ENCODE measurements around the gene NRXN2.

Gene NRXN2

DNA sequence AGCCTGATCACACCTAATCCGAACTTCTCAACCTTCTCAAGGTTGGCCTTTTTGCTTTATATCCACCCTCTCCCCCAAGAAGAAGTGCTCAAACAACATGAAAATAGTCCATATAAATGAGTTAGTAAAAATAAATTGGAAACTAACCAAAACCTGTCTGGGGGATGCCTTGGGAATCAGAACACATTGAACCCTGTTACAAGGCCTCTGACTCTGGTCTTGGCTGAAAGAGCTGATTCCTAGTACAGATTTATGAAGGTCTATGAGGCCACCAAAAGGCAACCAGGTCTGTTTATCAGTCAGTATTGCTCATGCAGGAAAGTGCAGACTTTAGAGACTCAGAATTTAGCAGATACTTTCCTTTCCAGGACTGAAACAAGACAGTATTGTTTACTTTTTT lies 49.7 kb downstream of the NRXN2 start:
- H2AFZ ChIP-seq (ENCODE audit: low read length) = no peak overlapping the region
- no peak overlapping the region for H3K27ac ChIP-seq (ENCODE audit: low read depth, low read length, poor library complexity, severe bottlenecking)
- no peak overlapping the region for H3K4me2 ChIP-seq (ENCODE audit: low read length)
- H3K4me3 ChIP-seq (ENCODE audit: low read depth, low read length, poor library complexity, severe bottlenecking) = no peak overlapping the region
- TF ChIP-seq, protein P1, sequence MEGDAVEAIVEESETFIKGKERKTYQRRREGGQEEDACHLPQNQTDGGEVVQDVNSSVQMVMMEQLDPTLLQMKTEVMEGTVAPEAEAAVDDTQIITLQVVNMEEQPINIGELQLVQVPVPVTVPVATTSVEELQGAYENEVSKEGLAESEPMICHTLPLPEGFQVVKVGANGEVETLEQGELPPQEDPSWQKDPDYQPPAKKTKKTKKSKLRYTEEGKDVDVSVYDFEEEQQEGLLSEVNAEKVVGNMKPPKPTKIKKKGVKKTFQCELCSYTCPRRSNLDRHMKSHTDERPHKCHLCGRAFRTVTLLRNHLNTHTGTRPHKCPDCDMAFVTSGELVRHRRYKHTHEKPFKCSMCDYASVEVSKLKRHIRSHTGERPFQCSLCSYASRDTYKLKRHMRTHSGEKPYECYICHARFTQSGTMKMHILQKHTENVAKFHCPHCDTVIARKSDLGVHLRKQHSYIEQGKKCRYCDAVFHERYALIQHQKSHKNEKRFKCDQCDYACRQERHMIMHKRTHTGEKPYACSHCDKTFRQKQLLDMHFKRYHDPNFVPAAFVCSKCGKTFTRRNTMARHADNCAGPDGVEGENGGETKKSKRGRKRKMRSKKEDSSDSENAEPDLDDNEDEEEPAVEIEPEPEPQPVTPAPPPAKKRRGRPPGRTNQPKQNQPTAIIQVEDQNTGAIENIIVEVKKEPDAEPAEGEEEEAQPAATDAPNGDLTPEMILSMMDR (IDR thresholded peaks at IDR 0.05; ENCODE audit: low read length) = no peak
- TF ChIP-seq EZH2 (IDR thresholded peaks at IDR 0.05; ENCODE audit: borderline replicate concordance, low read length) = no peak
- no peaks in the 10 kb centered on the region for H4K20me1 ChIP-seq (ENCODE audit: insufficient read depth, low read length)
- H3K27me3 ChIP-seq (ENCODE audit: insufficient read depth, low read length) = peaks cover 12% of the 10 kb centered on the region; the same call in 1 of the 2 replicates
- H3K79me2 ChIP-seq (ENCODE audit: insufficient read depth, low read length) = no peaks in the 10 kb centered on the region
- H3K9ac ChIP-seq (ENCODE audit: low read length) = no peak overlapping the region
- no peaks in the 10 kb centered on the region for H3K9me3 ChIP-seq (ENCODE audit: low read length)
- no peaks in the 10 kb centered on the region for H3K9me2 ChIP-seq (ENCODE audit: low read depth, low read length)
- H3F3A ChIP-seq (ENCODE audit: insufficient read depth, low read length) = no peaks in the 10 kb centered on the region
- no peaks in the 10 kb centered on the region for H3K36me3 ChIP-seq (ENCODE audit: insufficient read depth, low read length)
- H3K4me1 ChIP-seq (ENCODE audit: insufficient read depth, low read length, severe bottlenecking) = no peaks in the 10 kb centered on the region

DNA sequence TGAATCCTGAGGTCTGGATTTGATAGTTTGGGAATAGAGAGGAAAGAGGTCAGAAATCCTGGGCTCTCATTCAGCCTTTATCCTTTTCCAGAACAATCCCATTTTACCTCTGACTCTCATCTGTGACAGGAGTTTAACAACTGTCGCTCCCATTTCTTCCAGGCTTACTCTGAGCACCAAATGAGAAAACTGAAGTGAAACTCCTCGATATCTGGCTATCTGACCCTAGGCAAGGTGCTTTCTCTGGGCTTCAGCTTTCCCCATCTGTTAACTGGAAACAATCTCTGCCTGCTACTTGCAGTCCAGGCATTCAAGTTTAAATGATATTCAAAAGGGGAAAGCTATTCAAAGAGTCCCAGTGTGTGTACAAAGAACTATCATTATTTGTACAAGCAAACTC lies 50.1 kb downstream of the NRXN2 start:
- peaks cover 12% of the 10 kb centered on the region; the same call in 1 of the 2 replicates for H3K27me3 ChIP-seq (ENCODE audit: insufficient read depth, low read length)
- no peaks in the 10 kb centered on the region for H3K36me3 ChIP-seq (ENCODE audit: insufficient read depth, low read length)
- H3K9me3 ChIP-seq (ENCODE audit: low read length) = no peaks in the 10 kb centered on the region
- H3K9ac ChIP-seq (ENCODE audit: low read length) = no peak overlapping the region
- no peak for TF ChIP-seq EZH2 (IDR thresholded peaks at IDR 0.05; ENCODE audit: borderline replicate concordance, low read length)
- TF ChIP-seq, protein P1 (IDR thresholded peaks at IDR 0.05; ENCODE audit: low read length) = no peak
- no peaks in the 10 kb centered on the region for H3K9me2 ChIP-seq (ENCODE audit: low read depth, low read length)
- no peaks in the 10 kb centered on the region for H3K4me1 ChIP-seq (ENCODE audit: insufficient read depth, low read length, severe bottlenecking)
- H3K4me3 ChIP-seq (ENCODE audit: low read depth, low read length, poor library complexity, severe bottlenecking) = no peak overlapping the region
- H3K79me2 ChIP-seq (ENCODE audit: insufficient read depth, low read length) = no peaks in the 10 kb centered on the region
- no peaks in the 10 kb centered on the region for H4K20me1 ChIP-seq (ENCODE audit: insufficient read depth, low read length)
- no peak overlapping the region for H2AFZ ChIP-seq (ENCODE audit: low read length)
- no peak overlapping the region for H3K4me2 ChIP-seq (ENCODE audit: low read length)
- no peaks in the 10 kb centered on the region for H3F3A ChIP-seq (ENCODE audit: insufficient read depth, low read length)
- H3K27ac ChIP-seq (ENCODE audit: low read depth, low read length, poor library complexity, severe bottlenecking) = no peak overlapping the region

DNA sequence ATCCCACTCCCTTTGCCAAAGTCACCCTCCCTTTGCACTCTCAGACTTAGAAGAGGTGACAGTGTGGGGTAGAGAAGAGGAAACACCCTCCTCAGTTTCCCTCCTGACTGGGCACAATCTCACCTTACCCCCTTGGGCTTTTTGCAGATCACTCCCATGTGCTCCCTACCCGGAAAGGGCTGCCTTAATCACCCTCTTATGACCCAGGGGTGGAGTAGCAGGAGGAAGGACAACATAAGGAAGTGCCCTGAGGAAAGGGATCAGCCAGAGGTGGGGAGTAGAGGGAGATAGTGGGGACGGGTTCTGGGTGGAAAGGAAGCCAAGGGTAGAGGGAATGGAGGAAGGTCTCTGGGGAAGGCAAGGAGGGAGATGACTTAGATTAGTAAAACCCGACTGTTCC lies 52.0 kb downstream of the NRXN2 start:
- H3K27ac ChIP-seq (ENCODE audit: low read depth, low read length, poor library complexity, severe bottlenecking) = no peak overlapping the region
- no peaks in the 10 kb centered on the region for H3K9me3 ChIP-seq (ENCODE audit: low read length)
- no peaks in the 10 kb centered on the region for H3K36me3 ChIP-seq (ENCODE audit: insufficient read depth, low read length)
- no peaks in the 10 kb centered on the region for H3F3A ChIP-seq (ENCODE audit: insufficient read depth, low read length)
- TF ChIP-seq EZH2 (IDR thresholded peaks at IDR 0.05; ENCODE audit: borderline replicate concordance, low read length) = no peak
- TF ChIP-seq, protein P1 (IDR thresholded peaks at IDR 0.05; ENCODE audit: low read length) = no peak
- H3K79me2 ChIP-seq (ENCODE audit: insufficient read depth, low read length) = no peaks in the 10 kb centered on the region
- no peaks in the 10 kb centered on the region for H3K9me2 ChIP-seq (ENCODE audit: low read depth, low read length)
- no peak overlapping the region for H3K9ac ChIP-seq (ENCODE audit: low read length)
- no peaks in the 10 kb centered on the region for H4K20me1 ChIP-seq (ENCODE audit: insufficient read depth, low read length)
- H2AFZ ChIP-seq (ENCODE audit: low read length) = no peak overlapping the region
- H3K4me2 ChIP-seq (ENCODE audit: low read length) = no peak overlapping the region
- H3K4me1 ChIP-seq (ENCODE audit: insufficient read depth, low read length, severe bottlenecking) = no peaks in the 10 kb centered on the region
- H3K4me3 ChIP-seq (ENCODE audit: low read depth, low read length, poor library complexity, severe bottlenecking) = no peak overlapping the region
- H3K27me3 ChIP-seq (ENCODE audit: insufficient read depth, low read length) = peaks cover 12% of the 10 kb centered on the region; the same call in 1 of the 2 replicates
